Measurements from ENCODE around the gene DPH3.
A peak's percentile ranks its signal among the peaks of the same experiment; 100 is the strongest.

Gene DPH3

GRCh38 chr3:16248556-16248955 lies 16.2 kb downstream of the DPH3 start:
- Mint-ChIP-seq H3K27me3 (no peaks in the 10 kb centered on the region), H3K9me3 (no peaks in the 10 kb centered on the region), H3K4me1 (peaks cover 8% of the 10 kb centered on the region), H3K36me3 (ENCODE audit: insufficient read depth) (no peaks in the 10 kb centered on the region), H3K4me3 (no peak overlapping the region), H3K27ac (ENCODE audit: low read depth) (no peak overlapping the region)
- no peak for ATAC-seq (replicated peaks; ENCODE audit: extremely low read depth, poor library complexity, severe bottlenecking)
- DNase-seq (ENCODE audit: low spot score in 2 of 2): no peak

GRCh38 chr3:16247282-16248061 lies 17.3 kb downstream of the DPH3 start:
- H3K4me1 Mint-ChIP-seq: peaks cover 8% of the 10 kb centered on the region
- no peaks in the 10 kb centered on the region for H3K36me3 Mint-ChIP-seq (ENCODE audit: insufficient read depth)
- ATAC-seq (replicated peaks; ENCODE audit: extremely low read depth, poor library complexity, severe bottlenecking) (peak; percentile 91), DNase-seq (ENCODE audit: low spot score in 2 of 2) (peak; percentile 63 to 68)
- H3K4me3 Mint-ChIP-seq: no peak overlapping the region
- H3K27ac Mint-ChIP-seq (ENCODE audit: low read depth): no peak overlapping the region
- no peaks in the 10 kb centered on the region for H3K27me3 Mint-ChIP-seq
- H3K9me3 Mint-ChIP-seq: no peaks in the 10 kb centered on the region

- H3K9me3 Mint-ChIP-seq: no peaks in the 10 kb centered on the region
- DNase-seq (ENCODE audit: low spot score in 2 of 2): no peak
- H3K4me1 Mint-ChIP-seq: peaks cover 8% of the 10 kb centered on the region
- no peaks in the 10 kb centered on the region for H3K27me3 Mint-ChIP-seq
- H3K27ac Mint-ChIP-seq (ENCODE audit: low read depth): no peak overlapping the region
- H3K4me3 Mint-ChIP-seq: no peak overlapping the region
- H3K36me3 Mint-ChIP-seq (ENCODE audit: insufficient read depth): no peaks in the 10 kb centered on the region
- ATAC-seq (replicated peaks; ENCODE audit: extremely low read depth, poor library complexity, severe bottlenecking): no peak
These were observed 19.1 kb downstream of the DPH3 start for GRCh38 chr3:16245609-16246008.

GRCh38 chr3:16243706-16244490 lies 20.8 kb downstream of the DPH3 start:
- H3K4me3 Mint-ChIP-seq: no peak overlapping the region
- no peak for ATAC-seq (replicated peaks; ENCODE audit: extremely low read depth, poor library complexity, severe bottlenecking)
- no peak overlapping the region for H3K27ac Mint-ChIP-seq (ENCODE audit: low read depth)
- peaks cover 8% of the 10 kb centered on the region for H3K4me1 Mint-ChIP-seq
- no peaks in the 10 kb centered on the region for H3K36me3 Mint-ChIP-seq (ENCODE audit: insufficient read depth)
- no peaks in the 10 kb centered on the region for H3K9me3 Mint-ChIP-seq
- DNase-seq (ENCODE audit: low spot score in 2 of 2): no peak
- no peaks in the 10 kb centered on the region for H3K27me3 Mint-ChIP-seq

GRCh38 chr3:16242177-16242576 lies 22.6 kb downstream of the DPH3 start:
- ATAC-seq (replicated peaks; ENCODE audit: extremely low read depth, poor library complexity, severe bottlenecking) (no peak), DNase-seq (ENCODE audit: low spot score in 2 of 2) (no peak)
- Mint-ChIP-seq H3K27me3 (no peaks in the 10 kb centered on the region), H3K27ac (ENCODE audit: low read depth) (no peak overlapping the region), H3K9me3 (no peaks in the 10 kb centered on the region), H3K36me3 (ENCODE audit: insufficient read depth) (no peaks in the 10 kb centered on the region), H3K4me3 (no peak overlapping the region), H3K4me1 (peaks cover 5% of the 10 kb centered on the region)

- ATAC-seq (replicated peaks; ENCODE audit: extremely low read depth, poor library complexity, severe bottlenecking): no peak
- H3K27me3 Mint-ChIP-seq: no peaks in the 10 kb centered on the region
- H3K4me1 Mint-ChIP-seq: no peaks in the 10 kb centered on the region
- no peak overlapping the region for H3K4me3 Mint-ChIP-seq
- no peak overlapping the region for H3K27ac Mint-ChIP-seq (ENCODE audit: low read depth)
- no peaks in the 10 kb centered on the region for H3K36me3 Mint-ChIP-seq (ENCODE audit: insufficient read depth)
- H3K9me3 Mint-ChIP-seq: no peaks in the 10 kb centered on the region
- DNase-seq (ENCODE audit: low spot score in 2 of 2): no peak
These were observed 23.5 kb downstream of the DPH3 start for GRCh38 chr3:16241225-16241624.

- no peaks in the 10 kb centered on the region for H3K27me3 Mint-ChIP-seq
- no peaks in the 10 kb centered on the region for H3K4me1 Mint-ChIP-seq
- H3K4me3 Mint-ChIP-seq: no peak overlapping the region
- ATAC-seq (replicated peaks; ENCODE audit: extremely low read depth, poor library complexity, severe bottlenecking) (no peak), DNase-seq (ENCODE audit: low spot score in 2 of 2) (no peak)
- no peaks in the 10 kb centered on the region for H3K36me3 Mint-ChIP-seq (ENCODE audit: insufficient read depth)
- H3K27ac Mint-ChIP-seq (ENCODE audit: low read depth): no peak overlapping the region
- no peaks in the 10 kb centered on the region for H3K9me3 Mint-ChIP-seq
These were observed 24.3 kb downstream of the DPH3 start for GRCh38 chr3:16240229-16241023.

- no peak for ATAC-seq (replicated peaks; ENCODE audit: extremely low read depth, poor library complexity, severe bottlenecking)
- DNase-seq (ENCODE audit: low spot score in 2 of 2): no peak
- no peak overlapping the region for H3K4me3 Mint-ChIP-seq
- no peaks in the 10 kb centered on the region for H3K36me3 Mint-ChIP-seq (ENCODE audit: insufficient read depth)
- H3K27me3 Mint-ChIP-seq: no peaks in the 10 kb centered on the region
- H3K9me3 Mint-ChIP-seq: no peaks in the 10 kb centered on the region
- H3K27ac Mint-ChIP-seq (ENCODE audit: low read depth): no peak overlapping the region
- H3K4me1 Mint-ChIP-seq: no peaks in the 10 kb centered on the region
These were observed 25.0 kb downstream of the DPH3 start for GRCh38 chr3:16239780-16240179.

GRCh38 chr3:16239086-16239770 lies 25.5 kb downstream of the DPH3 start:
- Mint-ChIP-seq H3K27me3 (peaks cover 3% of the 10 kb centered on the region), H3K36me3 (ENCODE audit: insufficient read depth) (no peaks in the 10 kb centered on the region), H3K4me1 (no peaks in the 10 kb centered on the region), H3K9me3 (no peaks in the 10 kb centered on the region), H3K4me3 (no peak overlapping the region), H3K27ac (ENCODE audit: low read depth) (no peak overlapping the region)
- DNase-seq (ENCODE audit: low spot score in 2 of 2): no peak
- ATAC-seq (replicated peaks; ENCODE audit: extremely low read depth, poor library complexity, severe bottlenecking): no peak

- DNase-seq (ENCODE audit: low spot score in 2 of 2) (no peak), ATAC-seq (replicated peaks; ENCODE audit: extremely low read depth, poor library complexity, severe bottlenecking) (no peak)
- Mint-ChIP-seq H3K27ac (ENCODE audit: low read depth) (no peak overlapping the region), H3K36me3 (ENCODE audit: insufficient read depth) (no peaks in the 10 kb centered on the region), H3K27me3 (peaks cover 17% of the 10 kb centered on the region), H3K9me3 (no peaks in the 10 kb centered on the region), H3K4me1 (no peaks in the 10 kb centered on the region), H3K4me3 (no peak overlapping the region)
These were observed 27.8 kb downstream of the DPH3 start for GRCh38 chr3:16236856-16237393.

GRCh38 chr3:16236030-16236639 lies 28.6 kb downstream of the DPH3 start:
- Mint-ChIP-seq H3K36me3 (ENCODE audit: insufficient read depth) (no peaks in the 10 kb centered on the region), H3K4me3 (no peak overlapping the region), H3K27ac (ENCODE audit: low read depth) (no peak overlapping the region), H3K4me1 (no peaks in the 10 kb centered on the region), H3K9me3 (no peaks in the 10 kb centered on the region), H3K27me3 (peaks cover 17% of the 10 kb centered on the region)
- no peak for DNase-seq (ENCODE audit: low spot score in 2 of 2)
- no peak for ATAC-seq (replicated peaks; ENCODE audit: extremely low read depth, poor library complexity, severe bottlenecking)

GRCh38 chr3:16234281-16234680 lies 30.5 kb downstream of the DPH3 start:
- peaks cover 17% of the 10 kb centered on the region for H3K27me3 Mint-ChIP-seq
- H3K9me3 Mint-ChIP-seq: no peaks in the 10 kb centered on the region
- H3K27ac Mint-ChIP-seq (ENCODE audit: low read depth): no peak overlapping the region
- H3K36me3 Mint-ChIP-seq (ENCODE audit: insufficient read depth): no peaks in the 10 kb centered on the region
- DNase-seq (ENCODE audit: low spot score in 2 of 2) (no peak), ATAC-seq (replicated peaks; ENCODE audit: extremely low read depth, poor library complexity, severe bottlenecking) (no peak)
- no peak overlapping the region for H3K4me3 Mint-ChIP-seq
- no peaks in the 10 kb centered on the region for H3K4me1 Mint-ChIP-seq
